ENCODE results near the gene SH3D21.

SH3D21 gene

DNA sequence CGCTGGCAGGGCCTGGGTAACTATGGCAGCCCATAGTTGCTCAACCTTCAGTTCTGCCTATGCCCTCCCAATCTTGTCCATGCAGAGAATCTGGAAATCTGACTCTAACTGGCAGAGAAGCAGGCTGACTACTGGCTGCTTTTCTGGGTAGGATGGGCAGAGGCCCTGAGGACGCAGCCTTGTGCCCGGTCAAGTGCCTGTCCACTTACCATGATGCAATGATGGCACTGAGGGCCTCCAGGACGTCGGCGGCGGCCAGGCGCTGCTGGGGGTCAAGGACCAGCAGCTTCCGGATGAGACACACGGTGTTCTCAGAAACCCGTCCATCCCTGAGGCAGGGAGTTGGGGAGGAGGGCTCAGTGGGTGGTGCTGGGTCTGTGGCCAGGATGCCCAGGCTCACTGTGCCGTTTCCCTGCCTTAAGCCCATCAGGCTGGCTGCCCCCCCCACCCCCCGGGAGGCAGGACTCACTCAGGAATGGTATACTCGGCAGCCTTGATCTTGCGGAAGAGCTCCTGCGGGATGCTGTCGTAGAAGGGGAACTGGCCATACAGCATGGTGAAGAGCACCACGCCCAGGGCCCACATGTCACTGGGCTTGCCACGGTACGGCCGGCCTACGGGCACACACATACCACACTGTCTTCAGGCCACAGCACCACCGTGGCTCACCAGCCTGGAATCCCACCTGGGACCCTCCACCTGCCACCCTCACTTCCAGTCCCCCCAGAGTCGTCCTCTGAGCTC lies 37.7 kb downstream of the SH3D21 start:
- TF ChIP-seq, protein P1, sequence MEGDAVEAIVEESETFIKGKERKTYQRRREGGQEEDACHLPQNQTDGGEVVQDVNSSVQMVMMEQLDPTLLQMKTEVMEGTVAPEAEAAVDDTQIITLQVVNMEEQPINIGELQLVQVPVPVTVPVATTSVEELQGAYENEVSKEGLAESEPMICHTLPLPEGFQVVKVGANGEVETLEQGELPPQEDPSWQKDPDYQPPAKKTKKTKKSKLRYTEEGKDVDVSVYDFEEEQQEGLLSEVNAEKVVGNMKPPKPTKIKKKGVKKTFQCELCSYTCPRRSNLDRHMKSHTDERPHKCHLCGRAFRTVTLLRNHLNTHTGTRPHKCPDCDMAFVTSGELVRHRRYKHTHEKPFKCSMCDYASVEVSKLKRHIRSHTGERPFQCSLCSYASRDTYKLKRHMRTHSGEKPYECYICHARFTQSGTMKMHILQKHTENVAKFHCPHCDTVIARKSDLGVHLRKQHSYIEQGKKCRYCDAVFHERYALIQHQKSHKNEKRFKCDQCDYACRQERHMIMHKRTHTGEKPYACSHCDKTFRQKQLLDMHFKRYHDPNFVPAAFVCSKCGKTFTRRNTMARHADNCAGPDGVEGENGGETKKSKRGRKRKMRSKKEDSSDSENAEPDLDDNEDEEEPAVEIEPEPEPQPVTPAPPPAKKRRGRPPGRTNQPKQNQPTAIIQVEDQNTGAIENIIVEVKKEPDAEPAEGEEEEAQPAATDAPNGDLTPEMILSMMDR (IDR thresholded peaks at IDR 0.05; ENCODE audit: extremely low read depth, missing control alignments) = no peak
- no peak for DNase-seq (ENCODE audit: low spot score)

- TF ChIP-seq, protein P1 (IDR thresholded peaks at IDR 0.05; ENCODE audit: extremely low read depth, missing control alignments) = no peak
- no peak for DNase-seq (ENCODE audit: low spot score)
Observed at GRCh38 chr1:36344395-36344680, 38.2 kb downstream of the SH3D21 start.

- TF ChIP-seq, protein P1 (IDR thresholded peaks at IDR 0.05; ENCODE audit: extremely low read depth, missing control alignments) = no peak
- DNase-seq (ENCODE audit: low spot score) = no peak
Observed at GRCh38 chr1:36345353-36345752, 39.2 kb downstream of the SH3D21 start.

DNA sequence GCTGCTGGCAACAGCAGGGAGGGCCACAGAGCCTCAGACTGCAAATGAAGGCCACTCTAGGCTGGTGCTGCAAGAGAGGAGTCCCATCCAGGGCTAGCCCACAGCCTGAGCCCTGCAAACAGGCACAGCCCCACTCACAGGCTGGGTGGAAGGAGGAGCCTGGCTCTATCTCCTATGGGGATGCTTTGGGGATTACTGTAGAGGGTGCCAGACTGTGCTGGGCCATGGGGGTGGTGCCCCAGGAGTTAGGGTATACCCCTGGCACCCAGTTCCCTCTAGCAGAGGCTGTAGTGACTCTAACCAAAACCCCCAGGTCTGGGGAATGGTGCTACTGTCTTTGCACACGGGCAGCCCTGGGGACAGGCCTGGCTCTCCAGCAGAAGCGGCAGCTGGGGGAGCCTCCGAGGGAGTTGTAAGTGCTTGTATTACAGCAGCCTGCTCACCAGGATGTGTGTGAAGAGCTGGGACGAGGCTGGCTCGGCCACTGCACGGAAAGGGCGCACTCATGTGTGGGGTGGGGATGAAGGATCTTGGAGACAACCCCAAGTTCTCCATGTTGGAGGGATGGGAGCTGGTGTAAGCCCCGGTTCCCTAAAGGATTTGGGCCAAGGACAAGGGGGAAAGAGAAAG lies 40.7 kb downstream of the SH3D21 start:
- DNase-seq (ENCODE audit: low spot score) = no peak
- TF ChIP-seq, protein P1 (IDR thresholded peaks at IDR 0.05; ENCODE audit: extremely low read depth, missing control alignments) = no peak

GRCh38 chr1:36349241-36349671 lies 43.1 kb downstream of the SH3D21 start:
- TF ChIP-seq, protein P1 (IDR thresholded peaks at IDR 0.05; ENCODE audit: extremely low read depth, missing control alignments) = no peak
- peak; percentile 85 for DNase-seq (ENCODE audit: low spot score)

DNA sequence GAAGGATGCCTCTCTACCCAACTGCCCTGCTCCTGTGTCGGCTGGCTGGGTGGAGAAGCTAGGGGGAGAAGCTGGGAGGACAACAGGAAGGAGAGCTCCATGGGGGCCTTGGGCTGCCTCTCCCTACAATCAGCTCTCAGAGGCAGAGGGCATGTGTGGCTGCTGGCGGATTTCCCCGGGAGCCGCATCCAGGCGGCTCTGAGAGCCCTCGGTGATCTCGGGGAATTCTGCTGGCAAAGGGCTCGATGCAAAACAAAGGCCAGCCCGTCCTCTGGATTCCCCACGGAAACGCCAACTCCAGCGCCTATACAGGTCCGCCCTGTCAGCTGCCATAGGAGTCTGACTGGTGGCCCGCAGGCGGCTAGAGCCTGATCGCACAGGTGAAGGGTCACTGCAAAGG lies 43.7 kb downstream of the SH3D21 start:
- DNase-seq (ENCODE audit: low spot score) = no peak
- TF ChIP-seq, protein P1 (IDR thresholded peaks at IDR 0.05; ENCODE audit: extremely low read depth, missing control alignments) = no peak

- DNase-seq (ENCODE audit: low spot score) = no peak
- TF ChIP-seq, protein P1 (IDR thresholded peaks at IDR 0.05; ENCODE audit: extremely low read depth, missing control alignments) = no peak
Observed at GRCh38 chr1:36350659-36351226, 44.6 kb downstream of the SH3D21 start.
